ENCODE results near the gene ATP8A2. TPM values are rescaled to one million over a fixed set of nuclear protein-coding genes. Genes with fewer than 3 reads are reported as not detected.
"Not testable (repeated sequence)": the region's sequence is repeated elsewhere in the genome, so short reads cannot be mapped to it uniquely, and the experiment has no call there.

The ATP8A2 gene
- polyA plus RNA-seq, 6 donors from 2014 or later = 0.03 TPM; not detected in 5

GRCh38 chr13:25771202-25771601 is 399.4 kb downstream of the ATP8A2 start:
- Mint-ChIP-seq H3K4me3 (no peak overlapping the region), H3K9me3 (peaks cover 0 to 7% (median 0%) of the 10 kb centered on the region in 7 donors), H3K27ac (no peak overlapping the region), H3K36me3 (no peaks in the 10 kb centered on the region), H3K27me3 (peaks cover 0 to 8% (median 0%) of the 10 kb centered on the region in 3 donors), H3K4me1 (no peaks in the 10 kb centered on the region)
- no peak for DNase-seq
- no peak for ATAC-seq (ENCODE audit: low read depth in 2 of 2)

GRCh38 chr13:25771641-25772478 is 400.1 kb downstream of the ATP8A2 start:
- Mint-ChIP-seq H3K27me3 (peaks cover 0 to 8% (median 0%) of the 10 kb centered on the region in 3 donors), H3K36me3 (no peaks in the 10 kb centered on the region), H3K4me1 (no peaks in the 10 kb centered on the region), H3K27ac (peak overlapping the region in 1 of 6 donors; percentile 60), H3K4me3 (no peak overlapping the region), H3K9me3 (peaks cover 0 to 7% (median 0%) of the 10 kb centered on the region in 7 donors)
- ATAC-seq (ENCODE audit: low read depth in 2 of 2) = no peak
- DNase-seq = no peak

- ATAC-seq (ENCODE audit: low read depth in 2 of 2); DNase-seq; H3K9me3 Mint-ChIP-seq; H3K27me3 Mint-ChIP-seq; H3K4me3 Mint-ChIP-seq; H3K36me3 Mint-ChIP-seq; H3K4me1 Mint-ChIP-seq; H3K27ac Mint-ChIP-seq: not testable (repeated sequence)
Observed at GRCh38 chr13:25772534-25772933, 400.8 kb downstream of the ATP8A2 start.

- H3K9me3 Mint-ChIP-seq; H3K4me1 Mint-ChIP-seq; DNase-seq; H3K36me3 Mint-ChIP-seq; H3K27ac Mint-ChIP-seq; H3K27me3 Mint-ChIP-seq; ATAC-seq (ENCODE audit: low read depth in 2 of 2); H3K4me3 Mint-ChIP-seq: not testable (repeated sequence)
Observed at GRCh38 chr13:25774056-25774455, 402.3 kb downstream of the ATP8A2 start.

- H3K27ac Mint-ChIP-seq = no peak overlapping the region
- DNase-seq (no peak), ATAC-seq (ENCODE audit: low read depth in 2 of 2) (no peak)
- H3K4me3 Mint-ChIP-seq = no peak overlapping the region
- H3K4me1 Mint-ChIP-seq = peaks cover 0 to 4% (median 0%) of the 10 kb centered on the region in 3 donors
- H3K27me3 Mint-ChIP-seq = peaks cover 0 to 4% (median 3%) of the 10 kb centered on the region in 3 donors
- H3K9me3 Mint-ChIP-seq = peaks cover 0 to 7% (median 0%) of the 10 kb centered on the region in 7 donors
- no peaks in the 10 kb centered on the region for H3K36me3 Mint-ChIP-seq
Observed at GRCh38 chr13:25775275-25775674, 403.5 kb downstream of the ATP8A2 start.

- Mint-ChIP-seq H3K36me3 (no peaks in the 10 kb centered on the region), H3K4me1 (peaks cover 0 to 4% (median 0%) of the 10 kb centered on the region in 3 donors), H3K4me3 (no peak overlapping the region), H3K9me3 (peaks cover 0 to 7% (median 0%) of the 10 kb centered on the region in 7 donors), H3K27me3 (peaks cover 0 to 4% (median 0%) of the 10 kb centered on the region in 3 donors), H3K27ac (no peak overlapping the region)
- DNase-seq (no peak), ATAC-seq (ENCODE audit: low read depth in 2 of 2) (no peak)
Observed at GRCh38 chr13:25775986-25776385, 404.2 kb downstream of the ATP8A2 start.

GRCh38 chr13:25776722-25777121 is 404.9 kb downstream of the ATP8A2 start:
- Mint-ChIP-seq H3K27ac (no peak overlapping the region), H3K4me3 (no peak overlapping the region), H3K36me3 (no peaks in the 10 kb centered on the region), H3K27me3 (peaks cover 0 to 4% (median 0%) of the 10 kb centered on the region in 3 donors), H3K4me1 (peaks cover 0 to 4% (median 0%) of the 10 kb centered on the region in 3 donors), H3K9me3 (peaks cover 0 to 7% (median 0%) of the 10 kb centered on the region in 7 donors)
- DNase-seq (no peak), ATAC-seq (ENCODE audit: low read depth in 2 of 2) (no peak)

GRCh38 chr13:25777509-25777908 is 405.7 kb downstream of the ATP8A2 start:
- DNase-seq = no peak
- Mint-ChIP-seq H3K36me3 (no peaks in the 10 kb centered on the region), H3K27me3 (peaks cover 0 to 4% (median 0%) of the 10 kb centered on the region in 3 donors), H3K27ac (no peak overlapping the region), H3K4me1 (peaks cover 0 to 4% (median 0%) of the 10 kb centered on the region in 3 donors), H3K4me3 (no peak overlapping the region), H3K9me3 (peaks cover 0 to 7% (median 0%) of the 10 kb centered on the region in 7 donors)
- no peak for ATAC-seq (ENCODE audit: low read depth in 2 of 2)

- peaks cover 0 to 4% (median 0%) of the 10 kb centered on the region in 3 donors for H3K27me3 Mint-ChIP-seq
- ATAC-seq (ENCODE audit: low read depth in 2 of 2) = peak in 1 of 2 donors; percentile 43
- DNase-seq = no peak
- H3K36me3 Mint-ChIP-seq = no peaks in the 10 kb centered on the region
- H3K4me3 Mint-ChIP-seq = peak overlapping the region in 2 of 8 donors; percentile 9 to 26
- peaks cover 0 to 8% (median 0%) of the 10 kb centered on the region in 7 donors for H3K9me3 Mint-ChIP-seq
- peak overlapping the region in 1 of 6 donors; percentile 1 for H3K27ac Mint-ChIP-seq
- peaks cover 0 to 4% (median 0%) of the 10 kb centered on the region in 3 donors for H3K4me1 Mint-ChIP-seq
Observed at GRCh38 chr13:25778365-25778764, 406.6 kb downstream of the ATP8A2 start.

- Mint-ChIP-seq H3K27ac (peak overlapping the region in 1 of 6 donors; percentile 1), H3K36me3 (no peaks in the 10 kb centered on the region), H3K4me1 (peaks cover 0 to 4% (median 0%) of the 10 kb centered on the region in 3 donors), H3K27me3 (peaks cover 0 to 4% (median 0%) of the 10 kb centered on the region in 3 donors), H3K4me3 (peak overlapping the region in 1 of 8 donors; percentile 9), H3K9me3 (peaks cover 0 to 5% (median 0%) of the 10 kb centered on the region in 7 donors)
- DNase-seq = no peak
- ATAC-seq (ENCODE audit: low read depth in 2 of 2) = no peak
Observed at GRCh38 chr13:25778808-25779305, 407.1 kb downstream of the ATP8A2 start.

- H3K9me3 Mint-ChIP-seq = peaks cover 0 to 2% (median 0%) of the 10 kb centered on the region in 7 donors
- no peak for DNase-seq
- no peaks in the 10 kb centered on the region for H3K27me3 Mint-ChIP-seq
- H3K36me3 Mint-ChIP-seq = no peaks in the 10 kb centered on the region
- peaks cover 0 to under 1% (median 0%) of the 10 kb centered on the region in 3 donors for H3K4me1 Mint-ChIP-seq
- no peak overlapping the region for H3K4me3 Mint-ChIP-seq
- no peak overlapping the region for H3K27ac Mint-ChIP-seq
- no peak for ATAC-seq (ENCODE audit: low read depth in 2 of 2)
Observed at GRCh38 chr13:25783076-25783475, 411.3 kb downstream of the ATP8A2 start.

- H3K4me3 Mint-ChIP-seq = no peak overlapping the region
- H3K36me3 Mint-ChIP-seq = no peaks in the 10 kb centered on the region
- no peaks in the 10 kb centered on the region for H3K4me1 Mint-ChIP-seq
- peaks cover 0 to 2% (median 0%) of the 10 kb centered on the region in 7 donors for H3K9me3 Mint-ChIP-seq
- DNase-seq (no peak), ATAC-seq (ENCODE audit: low read depth in 2 of 2) (no peak)
- no peak overlapping the region for H3K27ac Mint-ChIP-seq
- H3K27me3 Mint-ChIP-seq = no peaks in the 10 kb centered on the region
Observed at GRCh38 chr13:25783601-25784024, 411.8 kb downstream of the ATP8A2 start.

GRCh38 chr13:25784119-25784518 is 412.3 kb downstream of the ATP8A2 start:
- DNase-seq (no peak), ATAC-seq (ENCODE audit: low read depth in 2 of 2) (no peak)
- Mint-ChIP-seq H3K36me3 (no peaks in the 10 kb centered on the region), H3K4me1 (no peaks in the 10 kb centered on the region), H3K27ac (no peak overlapping the region), H3K9me3 (peaks cover 0 to 2% (median 0%) of the 10 kb centered on the region in 7 donors), H3K4me3 (no peak overlapping the region), H3K27me3 (no peaks in the 10 kb centered on the region)

GRCh38 chr13:25790137-25790536 is 418.4 kb downstream of the ATP8A2 start:
- H3K4me3 Mint-ChIP-seq; H3K4me1 Mint-ChIP-seq; DNase-seq; H3K36me3 Mint-ChIP-seq; ATAC-seq (ENCODE audit: low read depth in 2 of 2); H3K27ac Mint-ChIP-seq; H3K27me3 Mint-ChIP-seq; H3K9me3 Mint-ChIP-seq: not testable (repeated sequence)

Data from naive B cell (primary cell).